Psoas muscle (tissue), 8 donors: ENCODE results near the gene MCM3. TPM values are rescaled to one million over a fixed set of nuclear protein-coding genes. Genes with fewer than 3 reads are reported as not detected.

Experiments
- ATAC-seq, 4 donors: fragments of 200-7000 bp; cut with Tn5 transposase; one replicate each; pipeline ENCODE4 v1.9.1; 2020; ENCODE audit warnings: moderate library complexity in 3 of 4, mild to moderate bottlenecking in 2 of 4
- DNase-seq, 2 donors: peaks; one replicate each; pipeline ENCODE4 v3.0.0-alpha.2; 2020
- H3K27ac ChIP-seq: fragments of 200-600 bp; one replicate; pipeline ENCODE4 v1.8.0; 2022
- H3K27me3 ChIP-seq, 3 donors: fragments of 200-600 bp in 1 of 3; one replicate each; pipeline versions ENCODE4 v1.6.1 to v1.8.0; 2013 to 2022; ENCODE audit warnings: low read length in 2 of 3, mild to moderate bottlenecking in 2 of 3, moderate library complexity in 1 of 3; ENCODE audit not compliant: insufficient read depth in 3 of 3
- H3K36me3 ChIP-seq, 2 donors: fragments of 200-600 bp in 1 of 2; one replicate each; pipeline versions ENCODE4 v1.6.1 to v1.8.0; 2013 to 2022; ENCODE audit warnings: low read depth in 1 of 2, mild to moderate bottlenecking in 1 of 2, moderate library complexity in 1 of 2; ENCODE audit not compliant: insufficient read depth in 1 of 2
- H3K4me1 ChIP-seq: fragments of 200-600 bp; one replicate; pipeline ENCODE4 v1.8.0; 2022
- H3K4me3 ChIP-seq: fragments of 200-600 bp; one replicate; pipeline ENCODE4 v1.8.0; 2022; ENCODE audit warnings: mild to moderate bottlenecking
- H3K9me3 ChIP-seq: fragments of 200-600 bp; one replicate; pipeline ENCODE4 v1.8.0; 2022
- WGBS, 3 donors: extraction: QIAGEN DNeasy Blood & Tissue Kit; methylation state at CpG; one replicate each; pipeline versions ENCODE4 v1.1.6 to v1.1.7; 2013; 5-methylcytosine and 5-hydroxymethylcytosine counted together
- intact Hi-C, 2 donors: fragments of 100-400 bp; cut with DNase I; formaldehyde crosslinking; loops; one replicate each; pipeline versions ENCODE4 v1.11.0 to v1.14.2; 2022
- polyA plus RNA-seq, 3 donors: library from polyadenylated mRNA; stranded (reverse); fragments of 200-250 nt; gene quantifications; one replicate each; pipeline ENCODE4 v1.2.3, GENCODE V29; 2013
- total RNA-seq, 4 donors: library from RNA; stranded (reverse); fragmentation: NEBNext Ultra II Directional in 2 of 4; extraction: Animal tissue kit (Norgen Biotek cat#: 25700) in 2 of 4; gene quantifications; one replicate each; pipeline versions ENCODE4 v1.2.1 to v1.2.4, GENCODE V29; 2021 to 2023
- TF ChIP-seq, protein P1 (sequence below): fragments of 200-600 bp; IDR thresholded peaks from one replicate; pipeline ENCODE4 v1.8.0; 2022; ENCODE audit warnings: antibody characterized with exemption
- donor health status: healthy with polysubstance abuse.
- donor health status: DM: no; HTN: no; CAD: no; lungs with moderate emphysema.
- donor health status: Bipolar disorder and iron deficiency.
- donor health status: healthy.
- donor health status: DM: yes; HTN: yes; CAD: no.
- donor health status: DM: no; HTN: no; CAD: no.
- donor health status: DM: no; HTN: no; CAD: no.
- donor health status: DM: yes; HTN: yes; CAD: no.

Gene MCM3
- total and polyA plus RNA-seq, 7 donors = 7.6 to 25.0 (median 11.2) TPM

- intact Hi-C loops = loop anchor here in 1 of 2 donors (5.0 kb wide), 1 partner anchor 143 kb away; the partner anchor contains the start of gene PKHD1
- 63 to 79% (median 71%) methylated on average over 1 of the region's 1 CpG for WGBS, 3 donors
Measured at GRCh38 chr6:52230685-52231084, 53.9 kb downstream of the MCM3 start.

DNA sequence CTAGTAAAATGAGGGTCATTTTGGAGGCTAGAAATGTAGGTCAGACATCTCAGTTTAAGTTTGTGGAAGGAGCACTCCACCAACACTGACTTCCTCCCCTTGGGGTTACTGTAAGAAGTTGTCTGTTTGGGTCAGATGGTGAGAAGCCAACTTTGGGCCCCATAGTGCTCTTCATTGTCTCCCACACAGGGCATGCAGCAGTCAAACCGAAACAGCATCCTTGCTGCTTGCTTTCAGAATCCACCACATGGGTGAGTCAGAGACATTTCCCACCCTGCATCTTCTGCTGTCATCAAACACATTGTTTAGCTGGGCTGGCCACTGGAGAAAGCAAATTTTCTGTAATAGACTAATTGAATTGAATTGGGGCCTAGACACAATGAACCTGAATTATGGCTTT lies 57.0 kb downstream of the MCM3 start:
- H3K27ac ChIP-seq = no peak overlapping the region
- 80 to 89% (median 86%) methylated on average over 1 of the region's 1 CpG for WGBS, 3 donors
- no peaks in the 10 kb centered on the region for H3K9me3 ChIP-seq
- no peak overlapping the region for H3K4me3 ChIP-seq
- peaks cover 0 to 4% (median 0%) of the 10 kb centered on the region in 3 donors for H3K27me3 ChIP-seq
- TF ChIP-seq, protein P1, sequence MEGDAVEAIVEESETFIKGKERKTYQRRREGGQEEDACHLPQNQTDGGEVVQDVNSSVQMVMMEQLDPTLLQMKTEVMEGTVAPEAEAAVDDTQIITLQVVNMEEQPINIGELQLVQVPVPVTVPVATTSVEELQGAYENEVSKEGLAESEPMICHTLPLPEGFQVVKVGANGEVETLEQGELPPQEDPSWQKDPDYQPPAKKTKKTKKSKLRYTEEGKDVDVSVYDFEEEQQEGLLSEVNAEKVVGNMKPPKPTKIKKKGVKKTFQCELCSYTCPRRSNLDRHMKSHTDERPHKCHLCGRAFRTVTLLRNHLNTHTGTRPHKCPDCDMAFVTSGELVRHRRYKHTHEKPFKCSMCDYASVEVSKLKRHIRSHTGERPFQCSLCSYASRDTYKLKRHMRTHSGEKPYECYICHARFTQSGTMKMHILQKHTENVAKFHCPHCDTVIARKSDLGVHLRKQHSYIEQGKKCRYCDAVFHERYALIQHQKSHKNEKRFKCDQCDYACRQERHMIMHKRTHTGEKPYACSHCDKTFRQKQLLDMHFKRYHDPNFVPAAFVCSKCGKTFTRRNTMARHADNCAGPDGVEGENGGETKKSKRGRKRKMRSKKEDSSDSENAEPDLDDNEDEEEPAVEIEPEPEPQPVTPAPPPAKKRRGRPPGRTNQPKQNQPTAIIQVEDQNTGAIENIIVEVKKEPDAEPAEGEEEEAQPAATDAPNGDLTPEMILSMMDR = no peak
- DNase-seq (no peak), ATAC-seq (no peak)
- no peaks in the 10 kb centered on the region for H3K36me3 ChIP-seq
- intact Hi-C loops = no loop called here
- H3K4me1 ChIP-seq = no peaks in the 10 kb centered on the region

More at GRCh38 chr6:52230685-52231084, 53.9 kb downstream of the MCM3 start:
- DNase-seq (no peak), ATAC-seq (no peak)
- TF ChIP-seq, protein P1 = no peak
- no peaks in the 10 kb centered on the region for H3K27me3 ChIP-seq
- no peak overlapping the region for H3K4me3 ChIP-seq
- no peaks in the 10 kb centered on the region for H3K4me1 ChIP-seq
- H3K36me3 ChIP-seq = no peaks in the 10 kb centered on the region
- H3K9me3 ChIP-seq = no peaks in the 10 kb centered on the region
- no peak overlapping the region for H3K27ac ChIP-seq

DNA sequence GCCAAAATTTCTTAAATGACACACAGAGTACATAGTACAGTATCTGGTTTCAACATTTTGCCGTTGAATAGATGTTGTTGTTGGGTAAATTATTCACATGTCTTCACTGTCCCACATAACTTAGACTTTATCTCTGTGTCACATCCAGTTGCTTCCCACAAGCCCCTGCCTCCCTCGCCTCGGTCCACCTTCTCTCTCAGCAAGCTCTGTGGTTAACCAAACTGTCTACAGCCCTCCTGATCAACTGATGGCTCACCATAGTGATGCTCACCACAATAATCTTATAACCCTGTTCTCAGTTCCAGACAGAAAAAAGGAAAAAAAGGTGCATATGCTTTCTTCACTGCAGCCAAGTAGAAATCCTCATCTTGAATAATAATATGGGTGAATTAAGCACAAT lies 63.2 kb downstream of the MCM3 start:
- H3K4me1 ChIP-seq = no peaks in the 10 kb centered on the region
- TF ChIP-seq, protein P1 = no peak
- no peaks in the 10 kb centered on the region for H3K9me3 ChIP-seq
- no peak overlapping the region for H3K4me3 ChIP-seq
- peaks cover 0 to 4% (median 1%) of the 10 kb centered on the region in 3 donors for H3K27me3 ChIP-seq
- no peak overlapping the region for H3K27ac ChIP-seq
- intact Hi-C loops = no loop called here
- ATAC-seq (no peak), DNase-seq (no peak)
- H3K36me3 ChIP-seq = no peaks in the 10 kb centered on the region
- 45 to 65% (median 63%) methylated on average over 3 of the region's 3 CpGs for WGBS, 3 donors

GRCh38 chr6:52217761-52218160 lies 66.8 kb downstream of the MCM3 start:
- Histone ChIP-seq H3K9me3 (no peaks in the 10 kb centered on the region), H3K4me3 (no peak overlapping the region), H3K27ac (no peak overlapping the region), H3K36me3 (no peaks in the 10 kb centered on the region), H3K27me3 (peaks cover 0 to 3% (median 1%) of the 10 kb centered on the region in 3 donors), H3K4me1 (no peaks in the 10 kb centered on the region)
- DNase-seq = no peak
- 80 to 87% (median 87%) methylated on average over 2 of the region's 2 CpGs for WGBS, 3 donors
- no peak for ATAC-seq
- TF ChIP-seq, protein P1 = no peak
- intact Hi-C loops = no loop called here

- WGBS, 3 donors = 89 to 93% (median 91%) methylated on average over 5 of the region's 5 CpGs
- no peaks in the 10 kb centered on the region for H3K36me3 ChIP-seq
- intact Hi-C loops = no loop called here
Measured at GRCh38 chr6:52216932-52217575, 67.5 kb downstream of the MCM3 start.

More at GRCh38 chr6:52216932-52217575, 67.5 kb downstream of the MCM3 start:
- ATAC-seq = no peak
- TF ChIP-seq, protein P1 = no peak
- DNase-seq = no peak
- peaks cover 0 to 3% (median 1%) of the 10 kb centered on the region in 3 donors for H3K27me3 ChIP-seq
- no peak overlapping the region for H3K4me3 ChIP-seq
- H3K4me1 ChIP-seq = no peaks in the 10 kb centered on the region
- H3K27ac ChIP-seq = no peak overlapping the region
- H3K9me3 ChIP-seq = no peaks in the 10 kb centered on the region
